HG03520 (cell line): ENCODE results near the gene LCLAT1.
"Not testable (repeated sequence)": the region's sequence is repeated elsewhere in the genome, so short reads cannot be mapped to it uniquely, and the experiment has no call there.

Experiments
- ATAC-seq: cut with Tn5 transposase; IDR thresholded peaks from one replicate; pipeline ENCODE4 v1.9.1; 2021; ENCODE audit warnings: mild to moderate bottlenecking, moderate library complexity; ENCODE audit not compliant: unreplicated experiment

The LCLAT1 gene

DNA sequence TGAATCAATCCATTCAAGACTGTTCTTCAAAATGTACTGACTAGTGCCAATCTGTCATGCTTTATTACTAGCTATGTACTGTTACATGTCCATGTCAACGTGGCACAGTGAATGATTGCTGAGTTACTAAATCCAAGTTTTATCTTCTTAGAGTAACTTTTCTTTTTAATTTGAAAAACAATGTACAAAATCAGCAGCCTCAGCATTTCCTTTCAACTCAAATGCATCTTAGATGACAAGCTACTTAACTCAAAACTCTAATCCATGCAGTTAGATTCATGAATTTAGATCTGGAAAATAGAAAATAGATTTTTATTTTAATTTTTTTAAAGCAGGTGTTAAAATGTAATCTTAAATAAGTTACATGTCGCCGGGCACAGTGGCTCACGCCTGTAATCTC is 186.0 kb downstream of the LCLAT1 start:
- no peak for ATAC-seq

DNA sequence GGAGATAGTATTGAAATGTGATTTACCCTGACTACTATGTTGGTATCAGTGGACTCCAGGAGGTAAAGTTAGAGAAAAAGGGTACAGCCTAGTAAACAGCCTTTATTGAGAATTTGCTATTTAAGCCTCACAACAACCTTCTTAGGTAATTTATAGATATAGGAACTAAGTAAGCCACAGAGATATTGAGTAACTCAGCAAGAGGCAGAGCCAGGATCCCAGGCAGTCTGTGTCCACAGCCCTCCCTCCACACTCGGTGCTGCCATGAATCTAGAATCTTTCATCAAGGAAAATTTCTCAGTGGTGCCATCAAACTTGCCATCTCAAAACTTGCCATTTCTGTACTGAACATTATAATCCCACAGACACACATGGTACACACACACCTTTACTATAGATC is 189.3 kb downstream of the LCLAT1 start:
- ATAC-seq = no peak

DNA sequence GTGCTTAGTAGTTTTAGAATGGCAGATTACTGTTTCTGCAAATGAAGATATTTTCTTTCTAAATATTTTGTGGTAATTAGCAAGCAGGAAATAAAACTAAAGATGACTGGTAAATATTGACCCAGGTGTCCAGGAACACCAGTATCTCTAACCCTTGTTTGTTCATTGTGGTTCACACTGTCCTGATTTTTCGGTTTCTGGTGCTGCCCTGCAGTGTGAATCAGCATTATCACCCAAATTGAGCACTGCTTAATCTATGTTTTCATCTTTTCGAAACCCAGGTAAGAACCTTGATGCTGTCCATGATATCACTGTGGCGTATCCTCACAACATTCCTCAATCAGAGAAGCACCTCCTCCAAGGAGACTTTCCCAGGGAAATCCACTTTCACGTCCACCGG is 192.8 kb downstream of the LCLAT1 start:
- ATAC-seq = no peak

DNA sequence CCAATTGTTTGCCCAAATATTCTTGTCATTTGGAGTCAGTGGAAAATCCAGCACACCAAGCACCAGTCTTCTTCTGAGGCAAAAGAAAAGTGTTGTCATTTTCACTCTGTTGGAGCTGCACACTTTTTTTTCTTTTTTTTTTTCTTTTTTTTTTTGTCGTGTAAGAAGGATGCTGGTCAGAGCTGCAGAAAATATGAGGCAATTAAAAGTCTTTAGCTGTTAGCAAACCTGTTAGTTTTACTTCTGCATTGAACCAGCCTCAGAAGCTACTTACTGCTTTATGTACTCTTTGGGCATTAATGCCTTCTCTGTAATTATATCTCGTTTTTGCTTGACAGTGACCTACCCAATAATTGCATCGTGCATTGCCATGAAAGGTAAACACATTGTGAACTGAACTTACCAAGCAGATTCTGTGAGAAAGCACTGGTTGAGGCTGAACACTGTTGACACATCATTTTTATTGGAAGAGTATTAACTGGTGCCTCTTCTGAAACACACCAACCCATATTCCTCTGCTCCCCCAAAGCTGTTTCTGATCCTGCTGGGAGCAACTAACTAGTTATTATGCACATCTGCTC is 194.8 kb downstream of the LCLAT1 start:
- ATAC-seq = no peak

DNA sequence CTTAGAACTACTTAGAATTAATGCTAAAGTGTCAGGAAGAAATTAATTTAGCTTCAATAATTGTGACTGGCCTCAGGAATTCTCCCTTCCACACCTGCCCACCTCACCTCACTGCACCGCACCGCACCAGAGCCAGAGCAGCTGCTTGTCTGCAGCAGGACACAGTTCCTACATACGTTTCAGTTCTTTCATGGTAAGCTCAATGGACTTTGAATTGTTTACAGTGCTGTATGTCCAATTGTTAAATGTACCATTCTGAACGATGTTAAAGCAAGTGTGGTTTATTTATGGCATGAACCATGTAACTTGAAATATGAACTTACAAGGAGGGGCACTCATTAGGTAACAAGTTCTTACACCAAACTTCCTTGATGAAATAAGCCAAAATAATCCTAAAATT is 196.0 kb downstream of the LCLAT1 start:
- ATAC-seq = not testable (repeated sequence)

DNA sequence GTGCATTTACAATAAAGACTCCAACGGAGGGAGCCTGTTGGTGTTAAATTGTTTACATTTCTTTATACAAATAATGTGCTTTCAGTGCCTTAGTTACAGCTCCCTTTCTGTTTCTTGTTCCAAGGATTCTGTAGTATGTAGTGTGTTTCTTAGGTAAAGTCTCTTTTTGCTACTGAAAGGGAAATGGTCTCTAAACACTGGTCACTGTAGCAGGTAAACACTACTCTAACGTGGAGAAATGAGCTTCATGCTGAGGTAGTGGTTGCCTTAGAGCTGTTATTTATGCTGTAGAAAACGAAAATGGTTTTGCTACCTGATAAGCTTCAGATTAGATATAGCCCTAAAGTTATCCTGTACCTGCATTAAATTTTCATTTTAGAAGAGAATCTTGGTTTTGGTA is 196.6 kb downstream of the LCLAT1 start:
- ATAC-seq = no peak

DNA sequence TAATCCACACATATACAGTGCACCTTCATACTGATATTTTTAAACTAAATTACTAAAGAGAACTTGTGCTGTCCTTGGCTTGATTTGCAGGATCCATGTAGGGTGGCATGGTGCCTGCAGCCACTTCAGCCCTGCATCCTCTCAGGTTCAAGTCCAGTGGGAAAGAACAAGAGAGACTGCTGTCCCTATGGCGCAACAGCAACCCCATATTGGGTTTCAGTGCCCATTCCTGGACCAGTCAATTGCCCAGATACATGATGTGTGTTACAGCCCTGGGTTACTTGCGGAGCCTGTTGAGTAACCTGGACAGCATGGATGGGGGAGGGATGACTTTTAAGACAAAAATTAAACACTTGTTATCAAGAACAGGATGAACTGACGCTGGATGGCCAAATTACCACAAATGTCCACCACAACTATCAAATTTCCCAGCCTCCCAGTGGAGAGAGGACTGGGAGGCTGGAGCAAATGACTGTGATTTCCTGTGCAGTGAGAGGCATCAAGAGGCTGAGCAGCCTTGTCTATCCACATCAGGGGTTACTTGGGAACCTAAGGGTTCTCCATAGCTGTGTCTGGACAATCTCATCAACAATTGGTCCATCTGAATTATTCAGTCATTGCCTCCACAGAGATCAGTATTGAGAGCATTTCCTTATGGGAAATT is 198.2 kb downstream of the LCLAT1 start:
- no peak for ATAC-seq

DNA sequence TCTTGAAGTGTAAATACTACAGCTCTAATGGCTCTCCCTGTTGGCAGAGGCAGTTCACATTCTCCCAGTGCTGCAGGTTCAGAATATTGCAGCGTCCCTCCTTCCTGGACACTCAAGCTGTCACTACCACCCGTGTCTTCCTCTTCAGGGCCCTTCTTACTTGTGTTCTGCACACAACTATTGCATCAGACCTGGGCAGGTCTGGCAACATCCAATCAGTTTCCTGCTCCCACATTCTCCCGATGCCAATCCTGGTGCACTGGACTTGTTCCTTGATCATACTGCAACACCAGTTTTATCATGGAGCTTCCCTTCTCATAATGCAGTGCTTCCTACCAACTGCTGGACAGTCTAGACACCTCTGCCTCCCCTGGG is 198.7 kb downstream of the LCLAT1 start:
- no peak for ATAC-seq

DNA sequence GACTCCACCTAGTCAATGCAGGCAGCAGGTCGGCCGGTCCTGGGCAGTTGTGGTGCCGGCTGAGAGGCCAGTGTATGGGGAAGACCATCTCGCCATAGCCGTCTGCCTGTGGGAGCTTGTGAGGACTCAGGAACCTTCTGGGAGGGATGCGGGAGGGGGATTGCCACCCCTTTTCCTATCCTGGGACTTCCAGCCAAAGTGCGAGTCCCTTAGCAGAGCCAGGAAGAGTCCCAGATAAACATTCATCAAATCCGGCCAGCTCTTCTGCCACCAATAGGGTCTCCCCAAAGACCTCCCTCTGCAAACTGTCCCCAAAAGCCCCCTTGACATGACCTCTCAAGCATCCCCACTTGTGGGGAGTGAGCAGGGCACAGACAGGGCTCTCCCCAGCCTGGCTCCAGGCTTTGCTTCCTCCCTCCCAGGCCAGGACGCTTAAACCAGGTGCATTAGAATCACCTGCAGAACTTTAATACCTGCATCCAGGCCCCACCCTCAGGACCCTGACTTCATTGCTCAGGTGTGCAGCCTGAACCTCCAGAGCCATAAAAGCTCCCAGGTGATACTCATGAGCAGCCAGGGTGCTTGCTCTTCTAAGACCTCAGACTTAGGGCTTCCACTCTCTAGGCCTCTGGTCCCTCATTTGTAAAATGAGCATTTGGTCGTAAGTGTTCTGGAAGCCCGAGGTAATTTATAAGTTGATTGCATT is 200.9 kb downstream of the LCLAT1 start:
- ATAC-seq = no peak

DNA sequence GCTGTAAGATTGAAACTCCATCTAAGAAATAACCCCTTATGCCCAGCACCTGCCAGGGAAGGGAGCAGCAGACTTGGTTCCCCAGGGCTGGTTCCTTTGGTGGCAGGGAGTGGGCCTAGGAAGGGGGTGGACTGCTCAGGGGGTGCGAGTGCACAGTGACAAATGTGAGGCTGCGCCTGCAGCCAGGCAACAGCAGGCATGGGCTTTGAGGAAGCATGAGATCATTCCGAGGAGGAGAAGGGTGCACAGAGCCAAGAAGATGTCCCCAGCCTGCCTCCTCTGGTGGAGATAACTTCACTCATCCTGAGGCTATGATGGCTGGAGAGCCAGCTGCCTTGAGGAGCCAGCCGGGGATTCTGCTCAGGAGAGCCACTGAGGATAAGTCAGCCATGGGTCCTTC is 202.2 kb downstream of the LCLAT1 start:
- no peak for ATAC-seq

DNA sequence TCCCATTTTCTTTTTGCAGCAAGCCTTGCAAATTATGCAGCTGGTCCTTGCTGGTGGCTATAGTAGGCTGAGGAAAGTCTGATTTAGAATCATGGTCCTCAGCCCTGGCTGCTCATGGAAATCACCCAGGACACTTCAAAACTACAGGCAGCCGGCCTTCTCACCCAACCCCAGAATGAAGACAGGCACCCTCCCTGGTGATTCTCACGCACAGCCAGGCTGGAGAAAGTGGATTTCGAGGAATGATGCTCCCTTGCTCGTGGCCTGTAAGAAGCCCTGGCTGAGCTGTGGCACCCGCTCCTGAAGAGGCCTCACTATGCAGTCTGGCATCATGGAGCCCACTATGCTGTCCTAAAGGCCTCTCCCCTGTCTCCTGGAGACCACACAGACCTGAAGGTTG is 202.8 kb downstream of the LCLAT1 start:
- ATAC-seq = no peak

DNA sequence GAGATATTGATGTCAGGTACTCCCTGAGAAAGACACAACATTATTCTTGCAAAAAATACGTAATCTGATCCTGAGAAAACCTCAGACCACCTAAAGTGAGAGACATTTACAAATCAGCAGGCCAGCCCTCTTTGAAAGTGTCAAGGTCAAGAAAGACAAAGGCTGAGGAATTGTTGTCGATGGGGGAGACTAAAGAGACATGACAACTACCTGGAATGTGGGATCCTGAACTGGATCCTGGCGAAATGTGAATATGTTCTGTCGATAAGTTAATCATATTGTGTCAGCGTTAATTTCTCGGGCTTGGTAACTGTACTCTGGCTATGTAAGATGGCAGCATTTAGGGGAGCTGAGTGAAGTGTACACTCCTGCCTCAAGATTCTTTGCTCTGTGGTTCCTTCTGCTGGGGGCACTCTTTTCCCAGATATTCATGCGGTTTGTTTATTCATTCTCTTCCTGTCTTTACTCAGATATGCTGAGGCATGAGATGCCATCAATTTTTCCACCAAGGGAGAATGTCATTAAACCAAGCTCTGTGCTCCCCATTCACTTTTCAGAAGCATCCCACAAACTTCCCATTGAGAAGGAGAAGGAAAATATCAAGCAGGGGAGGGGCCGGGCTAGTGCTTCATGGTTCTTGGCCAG is 205.3 kb downstream of the LCLAT1 start:
- ATAC-seq = no peak

DNA sequence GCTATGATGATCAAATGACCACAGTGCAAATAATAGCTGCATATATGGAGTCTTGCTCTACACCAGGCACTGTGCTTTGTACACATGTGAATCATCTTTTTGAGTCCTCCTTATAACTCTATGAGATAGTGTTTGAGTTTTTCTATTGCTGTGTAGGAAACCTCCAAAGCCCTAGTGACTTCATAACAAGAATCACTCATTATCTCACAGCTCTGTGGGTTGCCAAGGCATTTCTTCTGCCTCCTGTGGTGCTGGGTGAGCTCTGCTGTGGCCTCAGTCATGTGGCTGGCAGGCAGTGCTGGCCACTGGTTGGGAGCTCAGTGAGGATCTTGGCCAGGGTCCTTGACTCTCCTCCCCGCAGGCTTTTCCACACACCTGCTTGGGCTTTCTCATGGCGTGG is 206.8 kb downstream of the LCLAT1 start:
- no peak for ATAC-seq

DNA sequence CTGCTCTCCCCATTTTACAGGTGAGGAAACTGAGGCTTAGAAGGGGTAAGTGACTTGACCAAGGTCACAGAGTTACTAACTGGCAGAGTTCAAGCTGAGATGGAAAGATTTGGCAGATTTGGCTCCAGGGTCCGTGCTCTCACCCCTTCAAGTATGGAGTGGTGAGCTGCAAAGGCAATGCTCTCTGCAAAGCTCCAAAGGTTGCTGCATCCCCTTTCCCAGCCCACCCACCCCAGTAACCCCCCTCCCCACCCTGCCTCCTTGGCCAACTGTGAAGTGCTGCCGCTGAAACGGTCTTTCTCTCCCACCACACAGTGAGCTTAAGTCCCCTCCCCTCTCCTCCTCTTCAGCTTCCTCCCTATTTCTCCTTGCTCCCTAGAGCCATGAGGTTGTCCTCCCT is 207.4 kb downstream of the LCLAT1 start:
- ATAC-seq = no peak

DNA sequence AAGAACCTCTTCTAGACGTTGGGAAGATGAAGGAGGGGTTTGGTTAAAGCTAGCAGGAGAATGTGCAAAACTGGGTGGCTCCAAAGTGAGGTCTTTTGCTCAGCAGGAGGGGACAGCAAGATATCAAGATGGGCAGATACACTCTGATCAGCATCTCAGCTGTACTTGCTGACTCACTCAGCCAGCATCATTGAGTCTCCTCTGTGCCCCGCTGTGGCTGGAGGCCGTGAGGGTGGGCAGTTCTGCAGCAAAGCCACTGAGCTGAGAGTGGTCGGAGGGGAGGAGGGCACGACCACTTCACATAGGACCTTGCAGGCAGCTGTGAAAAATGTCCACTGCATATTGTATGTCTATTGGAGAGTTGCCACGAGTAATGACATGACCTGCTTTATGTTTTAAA is 208.2 kb downstream of the LCLAT1 start:
- no peak for ATAC-seq

DNA sequence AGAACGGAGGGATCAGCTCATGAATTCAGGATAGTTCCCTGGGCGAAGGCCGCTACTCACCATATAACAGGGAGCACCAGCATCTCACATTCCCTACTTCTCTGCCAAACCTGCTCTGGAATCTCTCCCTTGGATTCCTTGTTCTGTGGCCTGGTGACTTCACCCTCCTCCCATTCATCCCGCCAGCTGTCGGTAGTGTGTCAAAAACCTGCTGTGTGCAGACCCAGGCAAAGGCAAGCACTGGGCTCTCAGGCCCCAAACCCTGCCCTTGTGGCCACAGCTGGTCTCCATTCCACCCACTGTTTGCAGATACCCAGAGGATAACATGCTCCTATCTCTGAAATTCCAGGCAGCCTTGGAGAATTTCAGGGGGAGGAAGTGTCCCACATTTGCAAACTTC is 208.6 kb downstream of the LCLAT1 start:
- no peak for ATAC-seq

DNA sequence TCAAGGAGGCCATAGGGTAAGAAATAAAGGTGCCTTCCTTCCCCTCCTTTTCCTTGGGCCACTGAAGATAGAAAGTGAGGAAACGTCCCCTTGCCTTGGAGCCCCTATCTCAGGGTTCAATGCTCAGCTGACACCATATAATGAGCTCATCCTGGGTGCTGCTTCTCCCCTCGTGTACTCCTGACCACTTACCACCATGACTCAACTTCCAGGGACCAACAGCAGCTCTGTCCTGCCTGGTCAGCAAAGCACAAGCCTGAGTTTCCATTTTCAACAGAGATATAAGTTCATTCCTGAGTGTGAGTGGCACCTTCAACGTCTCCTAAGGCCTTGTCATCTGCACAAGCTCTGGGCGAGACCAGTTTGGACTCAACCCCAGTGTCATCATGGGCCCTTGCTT is 209.0 kb downstream of the LCLAT1 start:
- no peak for ATAC-seq

DNA sequence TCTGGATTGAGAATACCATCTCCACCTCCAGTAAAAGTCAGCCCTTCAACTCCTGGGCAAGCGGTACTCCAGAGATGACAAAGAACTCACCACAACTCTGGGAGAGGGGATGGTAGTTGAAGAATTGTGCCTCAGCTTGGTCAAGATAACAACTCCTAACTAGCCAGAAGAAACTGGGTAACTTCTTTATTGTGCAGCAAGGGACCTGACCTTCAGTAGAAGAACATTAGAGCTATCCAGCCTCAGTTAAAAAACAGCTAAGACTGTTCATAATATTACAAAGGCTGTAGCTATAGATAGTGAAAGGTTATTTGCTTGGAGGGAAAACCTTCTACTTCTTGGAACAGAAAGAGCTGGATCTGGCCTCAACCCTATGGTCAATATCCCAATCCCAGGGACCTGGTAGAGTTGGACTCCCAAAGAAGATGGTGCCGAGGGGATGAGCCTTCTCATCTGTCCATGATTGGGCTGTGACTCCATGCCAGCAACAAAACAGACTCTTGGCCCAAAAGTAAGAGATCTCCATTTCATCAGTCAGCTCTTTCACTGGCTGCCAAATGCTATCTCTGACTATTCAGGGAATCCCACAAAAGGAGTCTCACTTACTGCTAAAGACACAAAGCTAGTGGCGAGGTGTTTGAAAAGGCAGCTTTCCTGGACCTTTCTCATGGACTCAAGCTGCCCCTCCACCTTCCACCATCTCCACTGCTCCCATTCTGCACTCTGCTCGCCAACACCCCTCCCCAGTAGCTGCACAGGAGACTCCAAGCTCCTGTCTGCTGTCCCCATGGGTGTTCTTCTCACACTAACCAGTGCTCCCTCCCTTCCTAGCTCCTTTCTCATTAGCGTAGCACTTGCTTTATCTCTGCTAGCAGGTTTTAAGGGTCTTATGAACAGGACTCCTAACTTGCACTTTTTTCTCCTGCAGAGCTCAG is 214.4 kb downstream of the LCLAT1 start:
- ATAC-seq = no peak

DNA sequence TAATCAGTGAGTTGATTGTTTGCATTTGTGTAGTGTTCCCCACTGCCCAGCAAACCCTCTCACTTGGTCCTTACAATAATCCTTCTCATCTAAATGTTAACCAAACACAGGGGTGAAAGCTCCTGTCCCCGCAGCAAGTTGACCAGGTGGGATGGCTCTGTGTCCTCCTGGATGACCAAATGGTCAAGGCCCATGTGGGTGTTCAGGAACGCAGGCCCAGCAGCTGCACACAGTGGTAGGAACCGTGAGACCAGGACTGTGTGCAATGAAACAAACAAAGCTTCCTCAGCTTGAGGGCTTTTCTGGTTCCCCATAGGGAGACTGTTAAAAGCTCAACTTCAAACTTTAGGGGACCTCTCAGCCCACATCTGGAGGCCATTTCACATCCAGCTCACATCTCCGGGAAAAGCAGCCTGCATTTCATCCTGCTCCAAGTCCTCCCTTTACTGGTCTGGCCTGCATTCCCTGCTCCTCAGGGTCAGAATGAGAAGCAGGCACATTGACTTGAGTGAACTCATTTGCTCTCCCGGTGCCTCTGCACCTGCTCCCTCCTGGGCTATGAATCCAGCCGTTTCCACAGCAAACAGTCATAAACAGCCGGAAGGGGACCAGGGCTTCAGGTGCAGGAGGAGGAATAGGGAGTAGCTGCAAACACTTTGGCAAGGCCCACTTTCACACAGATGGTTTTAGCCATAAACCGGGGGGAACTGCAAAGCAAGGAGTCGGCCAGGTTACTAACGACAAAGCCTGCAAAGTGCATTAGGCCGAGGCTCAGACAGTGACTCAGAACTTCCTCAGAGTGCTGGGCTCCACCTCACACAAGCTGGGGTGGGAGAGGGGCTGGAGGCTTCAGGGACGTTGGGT is 215.5 kb downstream of the LCLAT1 start:
- no peak for ATAC-seq

DNA sequence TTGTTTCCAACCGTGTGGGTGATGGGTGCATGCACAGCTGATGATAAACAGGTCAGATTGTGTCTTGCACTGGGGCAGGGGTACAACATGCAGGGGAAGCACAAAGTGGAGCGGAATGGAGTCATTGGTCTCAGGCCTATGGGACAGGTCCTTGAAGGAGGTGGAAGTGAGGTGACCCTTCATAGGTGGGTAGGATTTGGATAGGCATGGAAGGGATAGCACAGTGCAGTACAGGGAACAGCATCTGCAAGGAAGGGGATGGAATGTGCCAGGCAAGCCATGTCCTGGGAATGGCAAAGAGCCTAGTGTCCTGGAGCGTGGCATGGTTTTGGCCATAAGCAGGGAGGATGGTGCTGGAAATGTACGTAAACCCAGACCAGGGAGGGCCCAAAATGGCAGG is 216.3 kb downstream of the LCLAT1 start:
- ATAC-seq = no peak
